ENCODE results near the gene STRADB.

DNA sequence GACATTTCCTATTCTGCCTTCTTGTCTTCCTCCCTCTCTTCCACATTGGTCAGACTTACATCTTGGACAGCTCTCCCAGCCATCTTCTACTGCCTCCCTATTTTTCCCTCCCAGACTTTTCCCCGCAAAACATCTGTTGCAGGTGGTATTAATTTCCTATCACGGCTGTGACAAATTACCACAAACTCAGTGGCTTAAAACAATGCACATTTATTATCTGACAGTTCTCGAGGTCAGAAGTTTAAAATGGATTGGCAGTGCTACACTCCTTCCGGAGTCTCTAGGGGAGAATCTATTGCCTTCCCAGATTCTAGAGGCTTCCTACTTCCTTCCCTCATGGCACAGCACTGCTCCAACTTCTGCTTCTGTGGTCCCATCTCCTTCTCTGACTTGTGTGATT lies 33.3 kb downstream of the STRADB start:
- TF ChIP-seq CTCF (IDR thresholded peaks at IDR 0.05), result no peak
- no peak for TF ChIP-seq POLR2A (IDR thresholded peaks at IDR 0.05)
